OCI-LY7 (cell line): Measurements from ENCODE around the gene RBM6.

ENCODE experiments used
- CTCF ChIP-seq: fragments of 200-600 bp; sonication (generic); conservative IDR thresholded peaks from 2 replicates; pipeline ENCODE4 v1.5.1; 2014; ENCODE audit warnings: mild to moderate bottlenecking, antibody characterized with exemption, low read length, moderate library complexity, mixed read lengths
- EZH2phosphoT487 ChIP-seq: fragments of 200-600 bp; sonication (generic); IDR thresholded peaks from 2 replicates; pipeline ENCODE4 v1.6.1; 2018; ENCODE audit warnings: low read depth, borderline replicate concordance, mild to moderate bottlenecking, mixed run types, antibody characterized with exemption, low read length, moderate library complexity, mixed read lengths

- TF ChIP-seq CTCF (no peak), EZH2phosphoT487 (no peak)
Measured at GRCh38 chr3:50015918-50016317, 76.0 kb downstream of the RBM6 start.
